Neuronal stem cell (in vitro differentiated cells): Measurements from ENCODE around the gene PADI6.

ENCODE experiments used
- DNase-seq: peaks from one replicate; pipeline ENCODE4 v3.0.0-alpha.2; 2013; ENCODE audit warnings: low spot score
- H2AFZ ChIP-seq: one replicate; pipeline ENCODE4 v1.6.1; 2013; ENCODE audit warnings: mild to moderate bottlenecking, low read length, inconsistent platforms
- H2AK5ac ChIP-seq: 2 replicates; pipeline ENCODE4 v1.6.1; 2013; ENCODE audit warnings: low read depth, mild to moderate bottlenecking, inconsistent platforms, low read length, moderate library complexity, mixed read lengths
- H2BK120ac ChIP-seq: 2 replicates; pipeline ENCODE4 v1.6.1; 2013; ENCODE audit warnings: low read depth, mild to moderate bottlenecking, inconsistent platforms, low read length, moderate library complexity, mixed read lengths
- H2BK12ac ChIP-seq: one replicate; pipeline ENCODE4 v1.6.1; 2013; ENCODE audit warnings: low read length, inconsistent platforms
- H2BK15ac ChIP-seq: 2 replicates; pipeline ENCODE4 v1.6.1; 2013; ENCODE audit warnings: mild to moderate bottlenecking, low read length, inconsistent platforms, mixed read lengths
- H2BK5ac ChIP-seq: one replicate; pipeline ENCODE4 v1.6.1; 2013; ENCODE audit warnings: inconsistent platforms, mild to moderate bottlenecking, low read length, moderate library complexity
- H3K14ac ChIP-seq: one replicate; pipeline ENCODE4 v1.6.1; 2013; ENCODE audit warnings: low read length, inconsistent platforms
- H3K18ac ChIP-seq: 2 replicates; pipeline ENCODE4 v1.6.1; 2013; ENCODE audit warnings: low read length, inconsistent platforms
- H3K23ac ChIP-seq: 2 replicates; pipeline ENCODE4 v1.6.1; 2013; ENCODE audit warnings: low read depth, mild to moderate bottlenecking, mixed read lengths, low read length, inconsistent platforms; ENCODE audit not compliant: poor library complexity
- H3K27ac ChIP-seq: replicated peaks from 3 replicates; pipeline ENCODE4 v1.5.1; 2013; ENCODE audit warnings: low read length, inconsistent platforms
- H3K27me3 ChIP-seq, 3 experiments: 2 replicates each; pipeline ENCODE4 v1.6.1; 2013; ENCODE audit warnings: low read length in 3 of 3, mild to moderate bottlenecking in 2 of 3, inconsistent platforms in 1 of 3, low read depth in 1 of 3, mixed read lengths in 1 of 3, moderate library complexity in 1 of 3; ENCODE audit not compliant: control insufficient read depth in 3 of 3, insufficient read depth in 3 of 3
- H3K36me3 ChIP-seq, 2 donors: replicated peaks in 1 of 2; 2 replicates each; pipeline ENCODE4 v1.6.1; 2013; ENCODE audit warnings: low read length in 2 of 2; ENCODE audit not compliant: control insufficient read depth in 2 of 2, insufficient read depth in 2 of 2
- H3K4ac ChIP-seq: 2 replicates; pipeline ENCODE4 v1.6.1; 2013; ENCODE audit warnings: inconsistent platforms, mild to moderate bottlenecking, low read length, moderate library complexity
- H3K4me1 ChIP-seq, 2 donors: 1 replicate in 1 of 2; 2 replicates in 1 of 2; pipeline ENCODE4 v1.6.1; 2013; ENCODE audit warnings: low read length in 2 of 2, low read depth in 1 of 2; ENCODE audit not compliant: control insufficient read depth in 2 of 2, insufficient read depth in 1 of 2
- H3K4me2 ChIP-seq: one replicate; pipeline ENCODE4 v1.6.1; 2013; ENCODE audit warnings: mild to moderate bottlenecking, low read length, inconsistent platforms; ENCODE audit not compliant: insufficient read depth, poor library complexity, severe bottlenecking
- H3K4me3 ChIP-seq, 2 donors: 2 replicates each; pipeline ENCODE4 v1.5.1; 2013; ENCODE audit warnings: low read length in 2 of 2, mild to moderate bottlenecking in 2 of 2, inconsistent platforms in 1 of 2, moderate library complexity in 1 of 2
- H3K79me1 ChIP-seq: one replicate; pipeline ENCODE4 v1.6.1; 2013; ENCODE audit warnings: low read depth, mild to moderate bottlenecking, inconsistent platforms, low read length, moderate library complexity
- H3K9ac ChIP-seq: one replicate; pipeline ENCODE4 v1.6.1; 2013; ENCODE audit warnings: mild to moderate bottlenecking, low read depth, low read length, inconsistent platforms; ENCODE audit not compliant: poor library complexity
- H3K9me3 ChIP-seq, 2 donors: replicated peaks in 1 of 2; 2 replicates each; pipeline versions ENCODE3 to v1.6.1; 2013; ENCODE audit warnings: low read length in 2 of 2, mild to moderate bottlenecking in 2 of 2, inconsistent platforms in 1 of 2, low read depth in 1 of 2, mixed read lengths in 1 of 2, moderate library complexity in 1 of 2; ENCODE audit not compliant: control insufficient read depth in 2 of 2, insufficient read depth in 1 of 2
- H4K8ac ChIP-seq: one replicate; pipeline ENCODE4 v1.6.1; 2013; ENCODE audit warnings: low read depth, mild to moderate bottlenecking, inconsistent platforms, low read length, moderate library complexity
- H4K91ac ChIP-seq: one replicate; pipeline ENCODE4 v1.6.1; 2013; ENCODE audit warnings: low read length, low read depth, mild to moderate bottlenecking, inconsistent platforms; ENCODE audit not compliant: poor library complexity
- WGBS, 2 donors: extraction: QIAGEN DNeasy Blood & Tissue Kit; methylation state at CpG; one replicate each; pipeline ENCODE4 v1.1.7; 2013; ENCODE audit warnings: missing lambda C conversion rate in 2 of 2, mixed read lengths in 1 of 2; ENCODE audit not compliant: insufficient read length in 2 of 2, insufficient replicate concordance in 1 of 2; ENCODE audit errors: extremely low coverage in 2 of 2; 5-methylcytosine and 5-hydroxymethylcytosine counted together

Gene PADI6

DNA sequence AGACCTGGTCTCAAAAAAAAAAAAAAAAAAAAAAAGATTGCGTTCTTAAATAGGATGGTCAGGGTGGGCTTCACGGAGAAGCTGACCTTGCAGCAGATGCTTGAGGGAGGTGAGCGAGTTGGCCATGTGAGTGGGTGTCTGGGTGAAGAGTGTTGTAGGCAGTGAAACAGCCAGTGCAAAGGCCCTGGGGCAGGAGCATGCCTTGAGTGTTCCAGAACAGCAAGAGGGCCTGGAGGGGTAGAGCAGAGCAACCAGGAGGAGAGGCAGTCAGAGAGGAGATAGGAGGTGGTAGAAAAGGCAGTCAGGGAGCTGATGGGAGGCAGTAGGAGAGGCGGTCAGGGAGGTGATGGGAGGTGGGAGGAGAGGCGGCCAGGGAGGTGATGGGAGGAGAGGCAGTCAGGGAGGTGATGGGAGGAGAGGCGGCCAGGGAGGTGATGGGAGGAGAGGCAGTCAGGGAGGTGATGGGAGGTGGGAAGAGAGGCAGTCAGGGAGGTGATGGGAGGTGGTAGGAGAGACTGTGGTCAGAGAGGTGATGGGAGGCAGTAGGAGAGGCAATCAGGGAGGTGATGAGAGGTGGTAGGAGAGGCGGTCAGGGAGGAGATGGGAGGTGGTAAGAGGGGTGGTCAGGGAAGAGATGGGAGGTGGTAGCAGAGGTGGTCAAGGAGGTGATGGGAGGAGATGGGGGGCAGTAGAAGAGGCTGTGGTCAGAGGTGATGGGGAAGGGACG, 20.2 kb upstream of the PADI6 start:
- no CpG with 5 or more reads among the region's 8 CpGs for WGBS, 2 donors
- Histone ChIP-seq H4K8ac (no peak overlapping the region), H2AFZ (no peak overlapping the region), H3K27ac (no peak overlapping the region), H3K79me1 (no peaks in the 10 kb centered on the region), H2BK120ac (no peak overlapping the region), H3K23ac (peak overlapping the region; percentile 38), H3K4me1 (no peaks in the 10 kb centered on the region), H3K4me3 (no peak overlapping the region), H3K14ac (no peak overlapping the region), H3K4ac (no peak overlapping the region), H3K9me3 (peaks cover 0 to 2% of the 10 kb centered on the region in 2 donors), H3K27me3 (peaks cover 0 to 12% (median 0%) of the 10 kb centered on the region in 3 experiments), H2BK12ac (no peak overlapping the region), H3K4me2 (no peak overlapping the region), H3K9ac (no peak overlapping the region), H2BK5ac (no peak overlapping the region), H2BK15ac (no peak overlapping the region), H2AK5ac (no peak overlapping the region), H4K91ac (no peak overlapping the region), H3K18ac (peak overlapping the region; percentile 58), H3K36me3 (no peaks in the 10 kb centered on the region)
- DNase-seq, result no peak

- no peaks in the 10 kb centered on the region for H3K79me1 ChIP-seq
- DNase-seq, result no peak
- peaks cover 0 to 2% of the 10 kb centered on the region in 2 donors for H3K9me3 ChIP-seq
- no peak overlapping the region for H3K4me2 ChIP-seq
- H2BK15ac ChIP-seq, result no peak overlapping the region
- H3K4me3 ChIP-seq, result no peak overlapping the region
- H2AFZ ChIP-seq, result no peak overlapping the region
- WGBS, 2 donors, result no CpG with 5 or more reads among the region's 8 CpGs
- H4K8ac ChIP-seq, result no peak overlapping the region
- no peak overlapping the region for H2BK12ac ChIP-seq
- H3K18ac ChIP-seq, result no peak overlapping the region
- H4K91ac ChIP-seq, result no peak overlapping the region
- no peak overlapping the region for H2BK120ac ChIP-seq
- H3K14ac ChIP-seq, result no peak overlapping the region
- no peaks in the 10 kb centered on the region for H3K36me3 ChIP-seq
- no peaks in the 10 kb centered on the region for H3K4me1 ChIP-seq
- no peak overlapping the region for H3K4ac ChIP-seq
- no peak overlapping the region for H3K27ac ChIP-seq
- H3K23ac ChIP-seq, result no peak overlapping the region
- no peak overlapping the region for H2BK5ac ChIP-seq
- H3K27me3 ChIP-seq, result peaks cover 0 to 12% (median 0%) of the 10 kb centered on the region in 3 experiments
- H3K9ac ChIP-seq, result no peak overlapping the region
- H2AK5ac ChIP-seq, result no peak overlapping the region
These were observed 19.5 kb upstream of the PADI6 start for GRCh38 chr1:17352419-17352909.

DNA sequence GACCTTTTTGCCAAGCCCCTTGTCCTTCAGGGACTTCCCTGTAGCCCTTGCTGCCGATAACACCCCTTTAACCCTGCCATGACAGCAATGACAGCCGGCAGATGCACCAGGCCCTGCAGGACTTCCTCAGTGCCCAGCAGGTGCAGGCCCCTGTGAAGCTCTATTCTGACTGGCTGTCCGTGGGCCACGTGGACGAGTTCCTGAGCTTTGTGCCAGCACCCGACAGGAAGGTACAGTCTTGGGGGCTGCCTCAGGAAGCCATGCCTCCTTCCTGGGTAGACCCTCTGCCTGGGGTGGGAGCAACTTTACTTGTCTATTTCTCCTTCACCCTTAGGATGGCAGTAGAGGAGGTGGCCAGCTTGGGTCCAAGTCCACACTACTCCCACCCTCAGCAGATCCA, 16.1 kb upstream of the PADI6 start:
- Histone ChIP-seq H2BK5ac (no peak overlapping the region), H3K27ac (no peak overlapping the region), H3K79me1 (no peaks in the 10 kb centered on the region)

GRCh38 chr1:17356387-17357026, 15.5 kb upstream of the PADI6 start:
- no peak overlapping the region for H2BK12ac ChIP-seq
- no peak overlapping the region for H3K4me3 ChIP-seq
- no CpG with 5 or more reads among the region's 12 CpGs for WGBS, 2 donors
- peak overlapping the region; percentile 0 for H3K23ac ChIP-seq
- DNase-seq, result no peak
- H2AFZ ChIP-seq, result no peak overlapping the region
- peak overlapping the region; percentile 12 for H2BK15ac ChIP-seq
- H3K27ac ChIP-seq, result no peak overlapping the region
- peak overlapping the region; percentile 65 for H2AK5ac ChIP-seq
- no peak overlapping the region for H2BK5ac ChIP-seq
- peaks cover 0 to 1% of the 10 kb centered on the region in 2 donors for H3K4me1 ChIP-seq
- H3K9me3 ChIP-seq, result peaks cover 0 to 2% of the 10 kb centered on the region in 2 donors
- no peak overlapping the region for H2BK120ac ChIP-seq
- H3K14ac ChIP-seq, result no peak overlapping the region
- no peak overlapping the region for H4K91ac ChIP-seq
- H3K27me3 ChIP-seq, result peaks cover 0 to 20% (median 0%) of the 10 kb centered on the region in 3 experiments
- H3K36me3 ChIP-seq, result no peaks in the 10 kb centered on the region
- H3K18ac ChIP-seq, result peak overlapping the region; percentile 56
- H3K79me1 ChIP-seq, result no peaks in the 10 kb centered on the region
- no peak overlapping the region for H3K4me2 ChIP-seq
- H3K9ac ChIP-seq, result no peak overlapping the region
- no peak overlapping the region for H3K4ac ChIP-seq
- no peak overlapping the region for H4K8ac ChIP-seq

More for the DNA sequence above, 16.1 kb upstream of the PADI6 start:
- H3K4me2 ChIP-seq, result no peak overlapping the region
- no peak overlapping the region for H2AK5ac ChIP-seq
- H3K36me3 ChIP-seq, result no peaks in the 10 kb centered on the region
- peak overlapping the region; percentile 35 for H3K18ac ChIP-seq
- peaks cover 0 to 1% of the 10 kb centered on the region in 2 donors for H3K4me1 ChIP-seq
- no peak overlapping the region for H3K23ac ChIP-seq
- H4K91ac ChIP-seq, result no peak overlapping the region
- peaks cover 0 to 2% of the 10 kb centered on the region in 2 donors for H3K9me3 ChIP-seq
- H3K9ac ChIP-seq, result no peak overlapping the region
- peaks cover 0 to 20% (median 0%) of the 10 kb centered on the region in 3 experiments for H3K27me3 ChIP-seq
- no peak overlapping the region for H3K4me3 ChIP-seq
- H2BK120ac ChIP-seq, result no peak overlapping the region
- no peak overlapping the region for H2BK12ac ChIP-seq
- DNase-seq, result no peak
- H3K14ac ChIP-seq, result peak overlapping the region; percentile 25
- peak overlapping the region; percentile 12 for H2BK15ac ChIP-seq
- no peak overlapping the region for H2AFZ ChIP-seq
- H3K4ac ChIP-seq, result no peak overlapping the region
- H4K8ac ChIP-seq, result no peak overlapping the region
- no CpG with 5 or more reads among the region's 6 CpGs for WGBS, 2 donors
